K562 (cell line): Measurements from ENCODE around the gene MEAF6. TPM values are rescaled to one million over a fixed set of nuclear protein-coding genes. Genes with fewer than 3 reads are reported as not detected.

Source experiments
- ATF3 ChIP-seq, 2 experiments: fragments of 450-650 bp in 1 of 2; sonication (generic) in 1 of 2; formaldehyde crosslinking in 1 of 2; IDR thresholded peaks in 1 of 2; conservative IDR thresholded peaks in 1 of 2; 2 replicates each; pipeline versions ENCODE4 v1.6.1 to v1.8.1; 2016 to 2023; ENCODE audit warnings: mild to moderate bottlenecking in 2 of 2, moderate library complexity in 2 of 2, inconsistent platforms in 1 of 2, missing genetic modification reagents in 1 of 2
- MCM3 ChIP-seq: fragments of 450-650 bp; IDR thresholded peaks from 2 replicates; pipeline ENCODE4 v1.6.1; 2016
- MIER1 ChIP-seq: fragments of 450-650 bp; IDR thresholded peaks from 2 replicates; pipeline ENCODE4 v1.6.1; 2016; ENCODE audit warnings: antibody characterized with exemption, mild to moderate bottlenecking, low read depth
- NFIC ChIP-seq: fragments of 450-650 bp; IDR thresholded peaks from 2 replicates; pipeline ENCODE4 v1.6.1; 2017; ENCODE audit warnings: mild to moderate bottlenecking, inconsistent platforms
- RBM14 ChIP-seq: fragments of 200-400 bp; formaldehyde crosslinking; IDR thresholded peaks from 2 replicates; pipeline ENCODE4 v1.6.1; 2018; ENCODE audit warnings: low read depth, mild to moderate bottlenecking, low read length, moderate library complexity, borderline replicate concordance; ENCODE audit not compliant: insufficient read depth
- THRB ChIP-seq: fragments of 450-650 bp; formaldehyde crosslinking; conservative IDR thresholded peaks from 2 replicates; pipeline ENCODE4 v1.4.0; 2022; ENCODE audit warnings: mild to moderate bottlenecking, missing genetic modification characterization
- TRIM24 ChIP-seq, 2 experiments: fragments of 450-650 bp; IDR thresholded peaks; 2 replicates each; pipeline ENCODE4 v1.6.1; 2016
- U2AF2 ChIP-seq: fragments of 200-400 bp; formaldehyde crosslinking; optimal IDR thresholded peaks from 2 replicates; pipeline ENCODE3; 2017; ENCODE audit warnings: low read depth, mild to moderate bottlenecking, low read length
- ZBTB33 ChIP-seq: sonication (generic); formaldehyde crosslinking; IDR thresholded peaks from 2 replicates; pipeline ENCODE4 v1.8.1; 2023; ENCODE audit warnings: mild to moderate bottlenecking, missing genetic modification reagents
- ZBTB49 ChIP-seq: sonication (generic); formaldehyde crosslinking; IDR thresholded peaks from 2 replicates; pipeline ENCODE4 v1.8.0; 2022; ENCODE audit warnings: missing genetic modification reagents, mild to moderate bottlenecking, borderline replicate concordance
- ZNF212 ChIP-seq: fragments of 450-650 bp; formaldehyde crosslinking; IDR thresholded peaks from 2 replicates; pipeline ENCODE4 v1.4.0; 2020; ENCODE audit warnings: mild to moderate bottlenecking
- ZNF395 ChIP-seq: fragments of 200-800 bp; sonication (Bioruptor generic); IDR thresholded peaks from 2 replicates; pipeline ENCODE4 v1.6.1; 2017; ENCODE audit warnings: missing genetic modification characterization, missing compliant biosample characterization
- ZNF561 ChIP-seq: fragments of 450-650 bp; formaldehyde crosslinking; conservative IDR thresholded peaks from 2 replicates; pipeline ENCODE4 v1.4.0; 2020; ENCODE audit warnings: mild to moderate bottlenecking, moderate library complexity
- ZNF639 ChIP-seq, 2 experiments: fragments of 200-800 bp in 1 of 2; sonication (Bioruptor generic) in 1 of 2; sonication (generic) in 1 of 2; formaldehyde crosslinking in 1 of 2; IDR thresholded peaks in 1 of 2; conservative IDR thresholded peaks in 1 of 2; 2 replicates each; pipeline versions ENCODE4 v1.5.0 to v1.6.1; 2016 to 2020; ENCODE audit warnings: missing compliant biosample characterization in 1 of 2, missing genetic modification characterization in 1 of 2, missing genetic modification reagents in 1 of 2
- polyA plus RNA-seq, 8 experiments: library from polyadenylated mRNA; depleted of rRNA in 4 of 8; stranded (reverse) in 5 of 8; unstranded in 3 of 8; fragments of >200 nt; fragmentation: Nextera tagmentation in 2 of 8; fragmentation: Illumina TruSeq in 1 of 8; extraction: Ambion mirVana in 2 of 8; extraction: Trizol in 1 of 8; gene quantifications; 2 replicates each; pipeline versions ENCODE4 v1.2.1 to v1.2.3, GENCODE V29; 2011 to 2014; ENCODE audit warnings: inconsistent platforms in 1 of 8, missing spikeins in 1 of 8
- total RNA-seq, 7 experiments: library from RNA; depleted of rRNA in 6 of 7; stranded (reverse); fragments of >200 nt in 6 of 7; fragmentation: Illumina TruSeq in 2 of 7; extraction: Trizol in 2 of 7; gene quantifications; 2 replicates each; pipeline versions ENCODE4 v1.2.1 to v1.2.3, GENCODE V29; 2011 to 2021; ENCODE audit warnings: low replicate concordance in 1 of 7

MEAF6 gene
- total and polyA plus RNA-seq, 9 of the 15 experiments (the other 6 are each of a cell fraction or from before 2014, with no cell fraction given): 55.0 to 151 (median 92.3) TPM

- TF ChIP-seq ZNF639 (CRISPR knock-in tag; conservative IDR thresholded peaks at IDR 0.05 in 1 of 2, IDR thresholded peaks at IDR 0.05 in 1 of 2): no peak
- no peak for TF ChIP-seq MCM3
- no peak for TF ChIP-seq MIER1
- no peak for TF ChIP-seq ZNF212 (CRISPR knock-in tag)
- peak; percentile 100 for TF ChIP-seq ZBTB33 (CRISPR knock-in tag)
- no peak for TF ChIP-seq RBM14
- TF ChIP-seq ATF3 (IDR thresholded peaks at IDR 0.05): peak; percentile 28; the same call in 1 of the 2 replicates
- TF ChIP-seq ATF3 (CRISPR knock-in tag; conservative IDR thresholded peaks at IDR 0.05): no peak
- no peak for TF ChIP-seq THRB
- peak in 1 of 2 experiments; percentile 24; a peak in 1 of 4 replicates for TF ChIP-seq TRIM24 (IDR thresholded peaks at IDR 0.05)
- no peak for TF ChIP-seq U2AF2
- peak; percentile 64 for TF ChIP-seq NFIC
- TF ChIP-seq ZNF561: no peak
- TF ChIP-seq ZBTB49 (CRISPR knock-in tag): no peak
- no peak for TF ChIP-seq ZNF395
Measured at GRCh38 chr1:37561133-37562132, 46.9 kb upstream of the MEAF6 start (continued).
